GM03348 (cell line): ENCODE data around the gene NAPSA.
A peak's percentile ranks its signal among the peaks of the same experiment; 100 is the strongest.
"Not testable (repeated sequence)": the region's sequence is repeated elsewhere in the genome, so short reads cannot be mapped to it uniquely, and the experiment has no call there.

Experiments used
- DNase-seq: peaks from one replicate; pipeline ENCODE4 v3.0.0; 2012; ENCODE audit warnings: low spot score

Gene NAPSA

DNA sequence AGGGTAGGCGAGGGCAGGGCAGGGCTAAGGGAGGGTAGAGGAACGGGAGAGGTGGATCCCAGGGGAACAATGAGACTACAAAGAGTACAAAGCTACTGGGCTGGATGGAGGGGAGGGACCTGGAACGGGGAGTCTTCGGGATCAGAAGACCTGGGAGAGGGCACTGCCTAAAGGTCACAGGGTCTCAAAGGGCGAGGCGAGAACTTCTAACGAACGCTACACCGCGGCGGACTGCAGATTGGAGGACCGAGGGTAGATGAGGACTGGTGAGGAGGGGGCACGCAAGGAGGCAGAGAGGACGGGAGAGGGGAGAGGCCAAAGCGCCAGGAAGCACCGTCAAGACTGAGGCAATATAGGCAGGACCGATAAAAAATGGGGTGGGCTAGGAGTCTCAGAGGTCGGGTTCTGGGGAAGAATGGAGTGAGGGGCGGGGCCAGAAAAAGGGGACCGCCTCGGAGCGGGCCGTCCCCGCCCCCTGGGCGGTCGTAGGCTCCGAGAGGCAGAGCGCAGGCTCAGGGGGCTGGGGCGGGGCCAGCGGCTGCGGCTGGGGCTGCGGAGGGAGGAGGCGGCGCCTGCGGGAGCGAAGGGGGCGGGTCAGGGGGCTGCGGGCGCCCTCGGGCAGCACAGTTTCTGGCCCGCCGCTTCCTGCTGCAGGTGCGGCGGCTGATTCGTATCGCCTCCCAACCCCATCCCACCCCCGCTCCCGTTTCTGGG is 34.9 kb downstream of the NAPSA start:
- peak; percentile 71 for DNase-seq

DNA sequence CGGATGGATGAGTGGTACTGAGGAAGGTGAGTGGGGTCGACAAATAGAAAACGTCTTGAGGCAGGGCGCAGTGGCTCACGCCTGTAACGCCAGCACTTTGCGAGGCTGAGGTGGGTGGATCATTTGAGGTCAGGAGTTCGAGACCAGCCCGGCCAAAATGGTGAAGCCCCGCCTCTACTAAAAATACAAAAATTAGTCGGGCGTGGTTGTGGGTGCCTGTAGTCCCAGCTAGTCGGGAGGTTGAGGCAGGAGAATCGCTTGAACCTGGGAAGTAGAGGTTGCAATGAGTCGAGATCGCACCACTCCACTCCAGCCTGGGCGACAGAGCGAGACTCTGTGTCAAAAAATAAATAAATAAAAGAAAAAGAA is 35.5 kb downstream of the NAPSA start:
- DNase-seq: not testable (repeated sequence)

DNA sequence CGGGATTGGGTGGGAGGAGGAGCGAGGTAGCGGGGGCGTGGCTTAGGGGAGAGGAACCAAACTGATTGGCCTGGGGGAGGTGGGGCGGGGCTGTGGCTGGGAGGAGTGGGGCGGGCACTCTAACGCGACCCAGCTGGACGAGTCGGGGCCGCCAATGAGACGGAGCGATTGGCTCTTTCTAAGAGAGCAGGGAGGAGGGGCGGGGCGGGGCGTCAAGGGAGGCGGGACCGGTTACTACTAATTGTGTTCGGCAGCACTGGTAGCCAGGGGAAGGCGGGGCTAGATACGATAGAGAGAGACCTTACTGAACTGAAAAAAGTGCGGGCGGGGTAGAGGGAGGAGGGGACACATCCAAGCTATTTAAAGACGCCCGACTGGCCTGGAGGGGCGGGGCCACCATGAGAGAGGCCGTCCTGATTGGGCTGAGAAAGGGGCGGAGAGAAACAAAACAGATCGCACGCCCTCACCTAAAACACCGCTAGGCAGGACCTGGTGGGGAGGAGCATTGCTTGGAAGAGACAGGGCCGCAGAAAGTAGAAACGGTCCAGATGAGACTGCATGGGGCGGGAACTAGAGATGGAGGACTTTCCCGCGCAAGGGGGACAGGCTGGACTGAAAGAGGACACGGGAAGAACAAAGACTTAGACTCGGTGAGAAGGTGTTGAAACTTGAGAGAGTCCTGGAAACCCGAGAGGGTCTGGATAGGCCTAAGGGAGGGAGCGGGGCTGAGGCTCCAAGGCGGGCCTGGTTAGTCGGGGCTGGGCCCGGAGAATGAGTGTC is 36.1 kb downstream of the NAPSA start, which contains the start of gene KCNC3:
TSS of gene KCNC3 (minus strand) at position 232 of the 780 bp plus-strand sequence. CDS start 295 bp downstream, outside the sequence.
- DNase-seq: peak; percentile 96

DNA sequence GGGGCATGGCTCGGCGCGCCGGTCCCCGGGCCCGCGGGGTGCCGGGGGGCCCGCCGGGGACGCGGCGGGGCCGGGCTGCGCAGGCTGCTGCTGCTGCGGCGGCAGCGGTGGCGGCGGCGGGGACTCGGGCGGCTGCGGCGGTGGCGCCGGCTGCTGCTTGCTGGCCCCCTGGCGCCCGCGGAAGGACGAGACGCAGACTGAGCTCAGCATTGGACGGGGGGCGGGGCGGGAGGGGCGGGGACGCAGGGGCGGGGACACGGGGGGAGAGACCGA is 36.6 kb downstream of the NAPSA start:
- DNase-seq: no peak

DNA sequence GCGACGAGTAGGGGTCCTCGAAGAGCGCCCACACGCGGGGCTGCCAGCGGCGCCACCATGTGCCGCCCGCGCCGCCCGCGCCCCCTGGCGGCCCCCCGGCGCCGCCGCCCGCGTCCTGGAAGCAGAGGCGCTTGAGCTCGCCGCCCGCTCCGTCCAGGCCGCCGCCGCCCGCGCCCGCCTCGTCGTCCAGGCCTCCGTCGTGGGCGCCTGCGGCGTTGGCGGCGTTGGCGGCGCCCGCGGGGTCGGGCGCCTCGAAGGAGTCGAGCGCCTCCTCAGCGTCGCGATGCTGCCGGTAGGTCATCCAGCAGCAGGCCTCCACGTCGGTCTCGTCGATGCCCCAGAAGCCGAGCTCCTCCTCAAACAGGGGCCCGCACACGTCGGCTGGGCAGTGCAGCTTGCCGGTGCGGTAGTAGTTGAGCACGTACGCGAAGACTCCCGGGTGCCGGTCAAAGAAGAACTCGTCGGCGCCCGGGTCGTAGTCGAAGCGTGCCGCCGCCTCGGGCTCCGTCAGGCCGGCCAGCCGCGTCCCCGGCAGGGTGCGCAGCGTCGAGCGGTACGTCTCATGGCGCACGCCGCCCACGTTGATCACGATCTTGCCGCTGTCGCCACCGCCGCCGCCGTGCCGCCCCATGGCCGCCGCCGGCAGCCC is 37.1 kb downstream of the NAPSA start:
- no peak for DNase-seq

DNA sequence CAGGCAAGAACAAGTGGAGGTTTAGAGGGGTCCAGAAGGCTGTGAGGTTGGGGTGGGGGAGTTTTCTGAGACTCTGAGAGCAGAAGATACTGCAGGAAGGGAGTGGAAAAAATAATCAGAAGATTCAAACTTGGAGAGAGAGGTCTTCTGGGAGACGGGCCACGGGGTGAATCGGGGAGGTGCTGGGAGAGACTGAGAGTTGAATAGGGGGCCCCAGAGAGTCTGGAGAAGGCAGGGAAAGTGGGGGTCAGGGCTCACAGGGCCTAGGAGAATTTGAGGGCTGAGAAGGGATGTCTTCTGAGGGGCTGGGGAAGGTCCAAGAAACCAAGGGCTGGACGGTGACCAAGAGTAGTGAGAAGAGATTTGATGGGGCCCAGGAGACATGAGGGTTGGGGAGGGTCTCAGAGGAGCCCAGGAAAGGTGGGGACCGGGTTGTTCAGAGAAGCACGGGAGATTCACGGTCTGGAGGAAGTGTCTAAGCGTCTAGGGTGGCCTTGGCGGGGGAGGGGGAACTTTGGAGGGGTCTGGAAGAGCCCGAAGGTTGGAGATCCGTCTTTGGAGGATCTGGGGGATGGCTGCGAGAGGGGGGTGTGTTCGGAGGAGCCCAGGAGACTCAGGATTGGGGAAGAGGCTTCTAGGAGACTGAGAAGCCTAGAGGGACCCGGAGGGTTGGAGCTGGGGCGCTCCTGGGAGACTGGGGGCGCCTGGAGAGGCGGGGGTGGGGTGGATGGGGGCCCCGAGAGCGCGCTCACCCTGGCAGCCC is 37.8 kb downstream of the NAPSA start:
- no peak for DNase-seq

DNA sequence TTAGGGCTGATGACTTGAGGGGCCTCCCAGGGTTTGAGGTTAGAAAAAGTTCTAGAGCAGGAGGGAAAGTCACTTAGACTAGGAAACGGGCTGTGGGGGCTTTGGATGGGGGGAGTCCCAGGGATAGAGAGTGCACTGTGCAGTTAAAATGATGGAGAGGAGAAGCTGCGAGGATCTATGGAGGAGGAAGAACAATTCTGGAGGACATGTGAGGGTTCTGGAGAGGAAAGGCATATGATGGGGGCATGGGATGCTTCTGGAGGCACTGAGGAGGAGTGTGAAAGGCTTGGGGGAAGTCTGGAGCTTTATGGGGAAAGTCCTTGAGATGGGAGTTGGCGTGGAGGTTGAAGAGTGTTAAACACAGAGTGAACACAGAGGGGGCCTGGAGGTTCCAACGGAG is 38.4 kb downstream of the NAPSA start:
- DNase-seq: no peak

DNA sequence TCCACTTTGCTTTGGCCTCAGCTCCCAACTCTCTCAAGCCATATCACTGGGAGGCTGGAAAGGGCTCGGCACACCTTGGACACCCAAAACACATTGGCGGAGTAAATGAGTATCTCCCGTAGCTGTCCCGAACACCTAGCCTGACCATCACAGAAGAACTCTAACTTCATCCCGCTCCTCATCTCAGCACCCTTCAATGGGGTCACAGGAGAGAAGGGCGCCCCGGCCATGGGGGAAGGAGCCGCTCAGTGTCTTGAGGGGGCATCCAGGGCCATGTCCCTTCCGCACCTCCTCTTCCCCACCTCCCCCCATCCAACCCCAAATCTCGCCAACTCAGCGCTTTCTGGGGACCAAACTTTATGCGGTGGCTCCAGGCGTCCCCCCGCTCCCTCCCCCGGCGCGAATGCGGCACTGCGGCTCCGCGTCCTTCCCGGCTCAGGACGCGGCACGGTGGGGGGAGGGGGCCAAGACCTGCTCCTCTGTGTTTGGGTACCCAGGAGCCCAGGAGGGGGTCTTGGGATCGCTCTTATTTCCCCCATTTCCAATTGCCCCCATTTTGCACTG is 39.3 kb downstream of the NAPSA start:
- DNase-seq: no peak

DNA sequence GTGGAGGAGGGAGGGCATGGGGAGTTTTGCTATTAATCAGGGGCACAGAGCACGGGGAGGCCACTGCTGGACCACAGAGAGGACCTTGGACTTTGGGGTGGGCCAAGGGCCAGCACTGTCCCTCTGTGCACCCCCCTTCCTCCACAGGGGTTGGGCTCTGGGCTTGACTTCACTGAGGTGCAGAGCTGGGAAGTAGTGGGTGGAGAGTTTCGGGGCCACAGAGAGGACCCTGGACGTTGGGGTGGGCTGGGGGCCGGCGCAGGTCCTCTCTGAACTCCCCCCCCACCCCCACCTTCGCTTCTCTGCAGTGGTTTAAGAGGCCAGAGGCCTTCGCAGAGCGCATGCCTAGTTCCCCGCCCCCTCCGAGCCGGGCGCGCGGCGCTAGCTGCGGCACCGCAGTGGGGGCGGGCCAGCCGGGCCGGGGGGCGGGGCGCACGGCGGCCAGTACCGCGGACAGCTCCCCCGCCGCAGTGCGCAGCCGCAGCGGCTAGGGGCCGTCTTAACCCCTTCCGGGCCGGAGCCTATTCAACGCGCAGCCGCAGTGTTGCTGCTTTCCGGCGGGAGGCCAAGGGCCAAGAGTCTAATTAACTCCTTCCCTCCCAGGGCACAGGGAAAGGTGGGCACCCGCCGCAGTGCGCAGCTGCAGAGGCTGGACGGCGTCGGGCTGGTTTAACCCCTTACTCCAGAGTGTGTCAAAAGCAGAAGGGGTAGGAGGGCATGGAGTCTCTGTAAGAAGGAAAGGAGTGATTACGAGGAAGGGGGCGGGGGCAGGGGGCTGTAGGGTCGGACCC is 39.9 kb downstream of the NAPSA start:
- peak; percentile 97 for DNase-seq

DNA sequence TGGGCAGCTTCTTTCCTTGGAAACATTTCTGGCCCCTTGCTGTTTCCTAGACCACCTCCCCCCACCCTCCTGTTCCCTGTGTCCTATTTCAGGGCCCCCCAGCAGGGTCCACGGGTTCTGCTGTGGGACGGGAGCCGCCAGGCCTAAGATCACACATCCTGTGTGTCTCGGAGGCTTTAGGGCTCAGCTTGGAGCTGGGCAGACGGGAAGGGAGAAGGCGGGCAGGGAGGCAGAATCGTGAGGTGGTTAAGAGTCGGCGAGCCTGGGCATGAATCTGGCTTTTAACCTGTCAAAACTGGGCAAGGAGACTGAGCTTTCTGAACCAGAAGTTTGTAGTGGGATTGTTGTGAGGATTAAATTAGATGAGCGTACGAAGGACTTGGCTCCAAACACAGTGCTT is 41.1 kb downstream of the NAPSA start:
- DNase-seq: no peak

DNA sequence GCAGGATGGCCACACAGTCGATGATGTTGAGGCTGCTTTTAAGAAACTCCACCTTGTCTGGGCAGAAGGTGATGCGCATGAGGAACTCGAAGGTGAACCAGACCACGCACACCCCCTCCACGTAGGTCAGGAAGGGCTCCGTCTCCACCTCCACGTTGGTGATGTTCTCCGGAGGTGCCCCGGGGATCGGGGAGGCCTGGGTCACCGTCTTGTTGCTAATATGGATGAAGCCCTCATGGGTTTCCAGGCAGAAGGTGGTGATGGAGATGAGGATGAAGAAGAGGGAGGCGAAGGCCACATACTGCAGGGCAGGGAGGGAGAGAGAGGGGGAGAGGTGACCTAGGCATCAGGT is 41.7 kb downstream of the NAPSA start:
- DNase-seq: no peak

DNA sequence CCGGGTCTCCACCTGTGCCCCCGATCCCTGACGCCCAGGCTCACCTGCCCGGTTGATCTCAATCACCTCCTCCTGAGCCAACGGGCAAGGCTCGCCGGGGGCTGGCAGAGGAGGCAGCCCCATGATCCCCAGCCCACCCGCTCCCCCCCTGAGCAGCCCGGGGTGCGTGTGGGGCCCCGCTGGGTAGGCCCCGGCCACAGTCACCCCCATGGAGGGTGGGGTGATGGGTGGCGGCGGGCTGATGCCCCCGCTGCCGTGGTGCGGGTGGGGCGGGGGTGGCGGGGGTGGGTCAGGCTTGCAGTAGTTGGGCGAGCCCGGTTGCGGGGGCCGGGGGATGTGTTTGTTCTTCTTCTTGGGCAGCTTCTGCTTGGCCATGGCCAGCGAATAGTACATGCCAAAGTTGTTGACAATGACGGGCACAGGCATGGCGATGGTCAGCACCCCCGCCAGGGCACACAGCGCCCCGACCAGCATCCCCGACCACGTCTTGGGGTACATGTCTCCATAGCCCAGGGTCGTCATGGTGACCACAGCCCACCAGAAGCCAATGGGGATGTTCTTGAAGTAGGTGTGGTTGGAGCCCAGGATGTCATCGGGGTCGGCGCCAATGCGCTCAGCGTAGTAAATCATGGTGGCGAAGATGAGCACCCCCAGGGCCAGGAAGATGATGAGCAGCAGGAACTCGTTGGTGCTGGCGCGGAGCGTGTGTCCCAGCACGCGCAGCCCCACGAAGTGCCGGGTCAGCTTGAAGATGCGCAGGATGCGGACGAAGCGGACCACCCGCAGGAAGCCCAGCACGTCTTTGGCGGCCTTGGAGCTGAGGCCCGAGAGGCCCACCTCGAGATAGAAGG is 42.3 kb downstream of the NAPSA start:
- DNase-seq: no peak

DNA sequence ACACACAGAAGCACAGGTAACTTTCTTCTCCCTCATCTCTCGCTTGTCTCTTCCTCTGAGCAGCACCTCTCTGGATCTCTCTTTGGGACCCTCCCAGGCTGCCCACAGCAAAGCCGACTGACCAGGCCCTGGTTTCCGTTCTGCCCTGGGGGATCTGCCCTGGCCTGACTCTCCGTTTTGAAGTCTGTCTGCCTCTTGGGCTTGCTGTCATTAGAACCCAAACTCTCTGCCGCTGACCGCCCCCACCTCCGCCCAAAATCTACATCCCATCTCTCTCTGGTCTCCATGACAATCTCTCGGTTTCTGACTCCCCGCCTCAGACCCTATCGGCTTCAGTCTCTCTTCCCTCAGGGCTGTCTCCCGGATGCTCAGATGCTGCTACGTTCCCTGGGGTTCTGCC is 43.2 kb downstream of the NAPSA start:
- no peak for DNase-seq

DNA sequence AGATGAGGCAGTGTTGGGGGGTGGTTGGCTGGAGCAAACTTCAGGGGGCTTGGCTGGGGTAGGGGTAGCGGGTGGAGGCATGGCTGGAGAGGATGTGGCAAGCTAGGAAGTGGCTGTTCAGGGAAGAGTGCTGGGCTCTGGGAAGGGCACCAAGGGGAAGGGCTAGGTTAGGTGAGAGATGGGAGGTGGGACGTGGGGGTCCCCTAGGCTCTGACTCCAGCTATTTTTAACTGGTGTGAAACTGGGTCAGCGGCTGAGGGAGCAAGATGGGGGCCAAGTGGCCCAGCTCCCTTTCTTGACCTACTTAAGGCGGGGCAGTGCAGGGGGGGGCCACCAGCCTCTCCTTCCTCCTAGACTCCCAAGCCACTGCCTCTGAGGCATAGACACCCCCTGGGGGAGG is 43.6 kb downstream of the NAPSA start:
- DNase-seq: no peak

DNA sequence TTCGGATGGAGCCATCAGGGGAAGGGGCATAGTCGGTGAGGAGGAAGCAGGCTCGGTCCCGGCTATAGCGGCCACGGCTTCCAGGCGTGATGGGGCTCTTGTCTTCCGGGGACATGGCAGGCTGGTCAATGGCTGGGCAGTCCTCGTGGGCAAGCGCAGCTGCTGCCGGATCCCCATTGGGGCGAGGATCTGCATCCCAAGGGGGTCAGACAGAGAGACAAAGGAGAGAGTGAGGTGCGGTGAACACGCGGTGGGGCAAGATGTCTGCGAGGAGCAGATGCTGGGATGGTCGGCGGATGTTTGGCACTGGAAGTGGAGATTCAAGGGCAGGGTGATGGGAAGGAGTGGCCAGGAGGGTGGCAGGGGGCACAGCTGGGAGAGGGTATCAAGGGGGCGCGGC is 44.8 kb downstream of the NAPSA start:
- DNase-seq: no peak

DNA sequence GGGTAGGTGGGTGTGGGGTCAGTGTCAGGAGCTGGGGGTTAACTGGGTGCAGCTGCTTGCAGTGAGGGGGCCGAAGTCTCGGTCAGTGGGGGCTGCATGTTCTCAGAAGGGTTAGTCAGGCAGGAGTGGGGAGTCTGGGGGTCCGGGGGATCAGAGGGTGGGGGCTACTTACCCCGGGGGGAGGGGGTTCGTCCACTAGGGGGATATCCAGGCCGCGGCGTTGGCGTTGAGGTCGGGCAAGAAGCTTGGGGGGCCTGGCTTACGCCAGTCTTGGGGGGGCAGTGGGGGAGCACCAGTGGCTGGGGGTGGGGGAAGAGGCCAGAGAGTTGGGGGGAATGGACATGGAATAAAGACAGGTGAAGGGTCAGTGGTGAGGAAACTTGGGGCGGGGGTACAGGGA is 45.4 kb downstream of the NAPSA start:
- no peak for DNase-seq

DNA sequence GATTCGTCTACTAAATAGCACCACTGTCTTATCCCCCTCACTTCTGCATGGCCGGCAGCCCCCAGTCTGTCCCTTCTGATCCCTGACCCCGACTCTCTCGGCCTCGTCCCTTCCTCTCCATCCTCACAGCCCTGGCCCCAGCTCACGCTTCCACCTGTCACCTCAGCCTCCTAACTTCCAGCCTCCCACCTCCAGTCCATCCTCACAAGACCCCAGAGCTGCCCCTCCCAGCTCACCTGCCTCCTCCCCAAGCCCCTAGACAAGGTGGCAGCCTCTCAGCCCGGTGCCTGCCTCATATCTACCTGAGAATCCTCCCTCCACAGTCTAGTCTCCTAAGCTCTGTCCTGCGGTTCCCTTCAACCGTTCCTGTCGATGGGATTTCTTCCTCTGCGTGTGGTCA is 46.3 kb downstream of the NAPSA start:
- no peak for DNase-seq

DNA sequence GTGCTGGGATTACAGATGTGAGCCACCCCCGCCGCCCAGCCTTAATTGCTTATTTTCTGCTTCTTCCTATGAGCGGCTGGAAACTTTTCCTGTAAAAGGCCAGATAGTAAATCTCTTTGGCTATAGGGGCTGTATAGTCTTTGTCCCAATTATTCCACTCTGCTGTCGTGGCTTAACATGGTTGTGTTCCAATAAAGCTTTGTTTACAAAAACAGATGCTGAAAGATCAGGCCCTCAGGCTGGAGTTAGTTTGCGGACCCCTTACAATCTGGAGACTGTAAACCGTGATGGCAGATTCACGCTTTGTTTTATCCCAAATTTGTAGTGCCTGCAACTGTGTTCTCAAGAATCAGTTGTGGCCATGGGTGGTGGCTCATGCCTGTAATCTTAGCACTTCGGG is 47.0 kb downstream of the NAPSA start:
- no peak for DNase-seq

DNA sequence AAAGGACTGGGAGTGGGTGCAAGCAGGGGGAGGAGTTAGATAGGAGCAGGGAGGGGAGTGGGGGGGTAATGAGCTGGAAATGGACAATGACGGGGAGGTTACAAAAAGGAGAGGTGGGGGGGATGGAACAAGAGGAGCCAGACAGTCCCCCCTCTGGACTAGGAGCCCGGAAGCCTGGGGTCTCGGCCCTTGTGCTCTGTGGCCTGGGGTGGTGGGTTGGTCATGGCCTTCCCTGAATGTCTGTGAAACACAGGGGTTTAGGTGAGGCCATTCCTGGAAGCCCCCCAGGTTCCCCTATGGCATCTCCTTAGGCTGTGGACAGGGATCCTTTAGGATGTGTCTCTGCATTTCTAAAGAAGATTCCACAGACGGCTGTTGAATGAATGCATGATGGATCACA is 48.3 kb downstream of the NAPSA start:
- DNase-seq: no peak

DNA sequence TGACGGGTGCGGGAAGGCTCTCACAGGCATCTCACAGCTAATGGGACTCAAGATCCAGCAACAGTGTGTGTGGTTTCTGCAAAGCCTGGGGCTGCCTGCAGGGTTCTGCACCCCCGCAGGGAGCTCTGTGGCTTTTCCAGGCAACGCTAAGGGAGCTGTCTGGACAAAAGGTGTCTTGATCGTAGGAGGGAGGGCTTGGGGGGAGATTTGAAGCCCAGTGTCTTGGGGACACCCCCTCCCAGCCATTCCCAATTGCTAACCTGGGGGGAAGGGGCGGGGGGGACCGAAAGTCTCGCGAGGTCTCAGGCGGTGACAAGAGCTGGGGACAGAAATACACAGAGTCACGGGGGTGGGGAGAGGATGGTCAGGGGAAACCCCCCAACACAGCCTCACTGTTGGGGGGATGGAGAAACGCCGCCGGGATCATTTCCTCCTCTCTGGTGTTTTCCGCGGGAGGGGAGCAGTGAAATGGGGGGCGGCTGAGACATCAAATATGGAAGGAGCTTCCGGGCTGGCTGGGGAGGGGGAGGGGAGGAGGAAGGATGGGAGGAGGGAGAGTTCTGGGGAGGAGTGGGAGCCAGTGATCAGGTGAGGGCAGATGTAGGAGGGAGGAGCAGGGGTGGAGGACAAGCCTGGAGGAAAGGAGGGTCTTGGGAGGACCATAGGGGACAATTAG is 49.5 kb downstream of the NAPSA start:
- no peak for DNase-seq
